GM21529 (cell line): ENCODE measurements around the gene PCDH9.

Source experiments
- ATAC-seq: cut with Tn5 transposase; IDR thresholded peaks from one replicate; pipeline ENCODE4 v1.9.1; 2021; ENCODE audit not compliant: unreplicated experiment

PCDH9 gene

DNA sequence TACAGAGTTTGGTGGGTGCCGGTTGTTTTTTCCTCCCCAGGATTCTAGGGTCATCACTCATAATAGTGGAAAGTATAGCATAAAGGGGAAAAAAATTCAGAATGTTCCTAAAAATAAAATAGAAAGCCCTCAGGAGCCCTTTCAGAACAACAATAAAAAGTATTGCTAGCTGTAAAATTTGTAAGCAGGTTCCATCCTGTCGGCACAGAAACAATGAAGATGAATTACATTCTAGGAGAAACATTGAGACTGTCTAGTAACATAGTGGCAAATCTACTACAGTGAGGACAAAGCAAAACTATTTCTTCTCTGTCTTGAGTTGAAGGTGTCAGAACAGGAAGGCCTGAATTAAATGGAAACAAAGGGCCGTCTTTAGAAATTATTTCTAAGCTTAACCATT is 870.7 kb downstream of the PCDH9 start:
- no peak for ATAC-seq

DNA sequence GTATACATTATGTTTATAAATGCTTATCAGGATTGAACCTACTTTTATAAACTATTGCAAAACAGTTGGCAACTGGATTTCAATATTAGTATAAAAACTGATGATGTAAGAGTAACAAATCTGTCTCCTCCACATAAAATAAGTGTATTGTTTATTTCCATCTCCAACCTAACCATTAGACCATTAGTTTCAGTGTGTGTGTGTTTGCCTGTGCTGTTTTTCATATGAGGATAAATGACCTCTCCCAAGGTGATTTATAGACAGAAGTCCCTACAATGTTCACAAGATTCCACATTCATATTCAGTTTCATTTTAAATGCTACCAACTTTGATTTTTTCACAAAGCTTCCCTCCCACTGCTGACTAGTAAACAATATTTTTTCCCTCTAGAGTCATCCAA is 871.6 kb downstream of the PCDH9 start:
- ATAC-seq = no peak

DNA sequence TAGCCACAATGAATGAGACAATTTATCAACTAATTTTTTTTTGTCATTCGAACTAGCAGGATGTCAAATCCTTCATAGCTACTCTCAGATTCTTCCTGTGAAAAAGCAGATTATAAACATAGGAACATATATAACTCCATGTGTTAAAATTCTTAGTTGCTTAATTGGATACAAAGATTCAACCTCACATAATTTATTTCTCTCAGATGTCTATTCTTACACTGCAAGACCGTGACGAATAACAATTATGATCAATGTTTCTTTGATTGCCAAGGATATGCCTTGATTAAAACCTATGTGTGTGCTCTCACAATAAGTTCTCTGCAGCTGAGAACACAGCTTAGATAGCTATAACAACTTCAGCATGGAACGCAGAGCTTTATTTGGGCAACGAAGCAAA is 872.7 kb downstream of the PCDH9 start:
- no peak for ATAC-seq

DNA sequence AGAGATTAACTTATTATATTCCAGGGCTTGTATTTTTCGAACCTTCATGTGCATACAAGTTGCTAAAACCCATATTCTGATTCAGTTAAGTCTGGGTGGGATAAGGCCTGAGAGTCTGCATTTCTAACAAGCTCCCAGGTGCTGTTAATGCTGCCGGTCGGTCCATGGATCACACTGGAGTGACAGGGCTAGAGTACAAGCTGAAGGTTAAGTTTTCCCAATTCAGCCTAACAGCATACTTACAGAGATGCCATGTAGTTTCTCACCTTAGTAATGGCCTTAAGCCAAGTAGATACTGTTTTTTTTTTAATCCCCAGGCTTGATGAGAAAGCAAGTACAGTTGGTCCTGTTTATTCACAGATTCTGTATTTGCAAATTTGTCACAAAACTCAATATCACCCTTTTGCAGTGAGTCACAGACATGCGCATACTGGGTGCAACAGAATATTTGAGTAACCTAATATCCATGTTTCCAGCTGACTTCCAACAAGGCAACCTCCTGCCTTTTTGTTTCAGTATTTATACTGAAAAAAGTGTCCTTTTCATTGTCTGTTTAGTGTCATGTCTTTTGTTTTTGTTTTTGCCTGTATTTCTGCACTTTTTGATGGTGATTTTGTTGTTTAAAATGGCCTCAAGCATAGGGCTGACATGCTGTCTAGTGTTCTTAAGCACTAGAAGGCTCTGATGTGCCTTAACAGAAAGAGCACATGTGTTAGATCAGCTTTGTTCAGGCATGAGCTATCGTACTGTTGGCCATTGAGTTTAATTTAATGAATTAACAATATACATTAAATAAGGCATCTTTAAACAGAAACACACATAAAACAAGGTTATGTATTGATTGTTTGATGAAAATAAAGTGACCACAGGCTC is 875.0 kb downstream of the PCDH9 start:
- ATAC-seq = no peak

DNA sequence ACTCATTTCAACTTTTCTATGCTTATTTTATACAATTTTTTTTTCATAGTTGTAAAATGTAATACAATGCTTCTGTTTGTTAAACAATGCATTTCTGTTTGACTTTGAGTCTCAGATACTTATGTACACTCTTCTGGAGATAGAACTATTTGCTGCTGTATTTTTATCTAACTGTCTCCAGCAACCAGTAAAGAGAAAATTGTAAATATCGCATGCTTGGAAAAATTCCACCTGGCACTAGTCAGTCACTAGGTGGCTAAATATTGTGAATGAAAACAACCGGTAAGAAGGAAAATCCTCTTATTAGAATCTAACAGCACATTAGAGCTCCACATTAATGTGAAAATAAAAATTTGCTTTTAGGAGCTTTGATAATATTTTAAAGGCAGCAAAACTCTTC is 876.5 kb downstream of the PCDH9 start:
- no peak for ATAC-seq

DNA sequence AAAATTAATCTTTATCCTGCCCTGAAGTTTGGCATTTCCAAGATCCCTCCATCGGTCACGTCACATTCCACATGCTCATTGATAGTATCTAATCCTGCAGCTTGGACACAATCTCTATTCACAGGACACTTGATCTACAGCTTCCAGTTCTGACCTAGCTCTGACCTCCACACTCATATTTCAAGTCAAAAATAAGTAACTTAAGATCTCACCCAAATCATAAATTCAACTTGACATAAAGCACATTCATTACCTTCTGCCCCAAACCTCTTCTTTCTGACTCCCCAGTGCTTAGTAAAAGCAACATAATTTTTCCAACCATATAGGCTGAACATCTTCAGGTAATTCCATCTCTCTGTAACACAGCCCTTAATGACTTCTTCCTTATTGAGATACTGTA is 880.2 kb downstream of the PCDH9 start:
- ATAC-seq = no peak

DNA sequence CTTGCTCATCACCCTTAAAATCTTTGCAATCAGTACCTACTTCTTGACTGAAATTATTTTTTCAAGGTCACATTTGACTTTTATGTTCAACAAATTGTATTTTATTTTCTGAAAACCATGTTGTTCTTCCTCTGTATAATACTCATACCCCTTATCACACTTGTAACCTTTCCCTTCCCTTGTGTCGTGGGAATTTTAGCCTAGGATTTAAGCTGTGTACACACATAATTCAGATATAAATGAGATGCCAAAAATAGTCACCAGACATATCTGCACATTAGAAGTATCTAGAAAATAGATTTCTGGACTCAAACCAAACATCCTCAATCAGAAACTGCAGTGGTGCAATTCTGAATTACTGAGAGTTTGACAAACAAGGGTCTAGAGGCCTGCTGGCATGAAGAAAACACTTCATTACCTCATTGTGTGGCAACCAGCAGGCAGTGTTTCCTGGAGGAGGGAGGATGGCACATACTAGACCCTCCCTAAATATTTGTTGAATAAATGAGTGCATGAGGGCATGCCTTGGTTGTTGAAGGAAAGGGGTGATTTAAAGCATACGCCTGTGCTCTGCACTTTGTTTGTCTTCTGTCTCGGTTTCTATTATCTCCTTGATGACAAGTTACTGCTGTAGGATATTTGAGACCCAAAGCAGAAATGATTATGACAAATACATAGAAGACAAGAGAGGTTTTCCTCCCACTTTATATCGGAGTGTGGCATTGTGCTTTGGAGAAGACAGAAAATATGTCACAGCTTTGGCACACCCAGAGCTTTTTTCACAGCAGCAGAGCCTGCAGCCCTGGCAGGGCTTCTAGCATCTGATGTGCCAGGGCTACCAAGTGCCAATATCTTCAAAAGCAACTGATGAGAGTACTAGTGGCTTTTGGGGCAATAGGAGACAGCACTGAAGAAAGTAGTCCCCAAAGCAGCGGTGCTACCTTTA is 881.1 kb downstream of the PCDH9 start:
- ATAC-seq = no peak

DNA sequence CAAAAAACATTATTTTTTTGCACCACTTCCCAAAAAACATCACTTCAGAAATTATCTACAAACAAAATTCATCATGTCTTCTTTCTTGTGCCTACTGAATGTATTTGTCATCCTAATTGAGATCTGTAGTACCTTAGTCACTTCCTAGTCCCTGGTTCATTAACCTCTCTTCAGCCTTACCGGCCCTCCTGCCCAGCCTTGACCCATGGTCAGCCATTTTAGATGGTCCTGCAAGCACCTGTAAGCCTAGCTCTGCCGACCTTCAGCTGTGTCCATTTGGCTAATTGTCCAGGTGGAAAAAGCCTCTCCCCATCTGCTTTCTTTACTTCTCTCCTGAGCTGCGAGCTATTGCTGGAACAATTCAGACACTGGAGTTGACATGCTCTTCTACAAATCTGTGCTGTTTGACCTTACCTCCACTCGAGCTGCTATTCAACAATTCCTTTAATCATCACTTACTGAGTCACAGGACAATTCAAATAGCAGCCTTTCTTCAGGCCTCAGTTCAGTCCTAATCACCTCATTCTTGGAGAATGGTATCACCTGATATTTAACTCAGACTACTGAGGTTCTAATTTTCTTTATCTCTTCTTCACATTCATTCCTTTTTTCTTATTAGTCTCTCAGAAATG is 882.5 kb downstream of the PCDH9 start:
- ATAC-seq = no peak

DNA sequence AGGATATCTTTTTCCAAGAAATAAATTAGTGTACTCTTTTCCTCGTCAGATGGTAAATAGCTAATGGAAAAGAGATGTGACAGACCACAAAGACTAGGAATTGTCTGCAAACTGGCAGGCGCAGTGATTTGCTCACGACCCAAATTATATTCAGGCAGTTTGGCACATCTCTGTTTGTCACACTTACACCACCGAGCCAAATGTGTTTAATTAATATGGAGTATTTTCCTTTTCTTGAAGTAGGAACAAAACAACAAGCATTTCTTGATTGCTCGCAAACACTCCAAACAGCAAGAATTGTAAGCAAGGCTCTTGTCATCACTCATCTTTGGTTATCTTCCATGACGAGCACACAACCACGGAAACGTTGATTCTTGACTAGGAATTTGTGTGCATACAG is 884.2 kb downstream of the PCDH9 start:
- ATAC-seq = no peak

DNA sequence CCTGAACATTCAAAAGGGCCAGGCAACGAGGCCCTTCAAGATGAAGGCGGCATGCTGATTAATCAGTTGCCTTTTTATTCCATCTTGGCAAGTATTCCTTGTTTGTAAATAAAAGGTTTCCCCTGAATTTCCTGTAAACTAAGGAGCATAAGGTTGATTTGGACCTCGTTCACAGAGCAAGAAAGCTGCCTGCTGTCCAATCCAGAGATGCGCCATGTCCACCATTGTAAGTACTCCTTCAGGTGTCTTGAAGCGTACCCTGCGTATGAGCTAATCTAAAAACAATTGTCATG is 884.7 kb downstream of the PCDH9 start:
- no peak for ATAC-seq

DNA sequence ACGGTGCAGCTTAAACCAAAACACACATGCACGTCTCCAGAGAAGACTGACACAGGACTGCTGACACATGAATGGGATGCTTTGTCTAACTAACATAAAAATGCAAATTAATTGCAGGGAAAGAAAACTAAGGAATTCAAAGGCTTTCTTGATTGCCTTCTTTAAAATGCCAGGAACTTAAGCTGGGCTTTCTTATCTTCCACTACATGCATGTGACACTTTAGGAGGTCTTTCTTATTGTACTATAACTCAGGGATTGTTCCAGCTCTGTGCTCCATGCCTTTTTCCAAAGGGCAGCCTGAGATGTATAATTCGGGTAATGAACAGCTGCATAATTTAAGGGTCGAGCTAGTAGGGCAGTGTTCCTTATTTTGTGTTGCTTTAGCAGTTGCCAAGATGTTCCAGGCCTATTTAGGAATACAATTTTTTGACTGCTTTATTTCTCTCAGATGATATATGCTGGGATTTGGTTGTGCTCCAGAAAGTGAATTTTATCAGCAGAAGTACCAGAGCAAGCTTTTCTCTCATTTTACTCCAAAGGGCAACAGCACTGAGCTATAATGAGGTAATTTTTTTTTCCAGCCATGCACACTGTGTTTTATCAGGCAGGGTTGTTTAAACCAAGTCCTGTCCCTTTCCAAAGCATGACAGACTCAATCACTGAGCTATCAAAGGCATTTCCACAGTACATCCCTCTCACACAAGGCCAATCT is 885.2 kb downstream of the PCDH9 start:
- ATAC-seq = no peak

DNA sequence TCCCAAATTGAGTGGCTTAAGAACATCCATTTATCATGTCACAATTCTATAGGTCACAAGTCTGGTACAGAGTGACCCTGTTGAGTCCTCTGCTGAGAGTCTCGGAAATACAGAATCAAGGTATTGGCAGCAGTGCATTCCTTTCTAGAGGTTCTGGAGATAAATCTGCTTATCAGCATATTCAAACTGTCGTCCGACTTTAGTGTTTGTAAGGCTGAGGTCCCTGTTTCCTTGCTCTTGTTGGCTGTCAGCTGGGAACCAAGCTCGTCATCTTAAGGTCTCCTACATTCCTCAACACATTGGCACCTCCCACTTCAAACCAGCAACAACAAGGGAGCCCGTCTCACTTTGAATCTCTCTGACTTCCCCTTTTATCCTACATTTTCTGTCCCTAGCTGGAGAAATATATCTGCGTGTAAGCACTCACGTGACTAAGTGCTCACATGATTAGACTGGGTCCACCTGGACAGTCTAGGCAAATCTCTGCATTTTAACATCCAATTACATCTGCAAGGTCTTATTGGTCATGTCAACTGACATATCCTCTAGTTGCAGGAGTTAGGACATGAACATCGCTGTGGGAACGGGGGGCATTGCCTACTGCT is 886.8 kb downstream of the PCDH9 start:
- no peak for ATAC-seq

DNA sequence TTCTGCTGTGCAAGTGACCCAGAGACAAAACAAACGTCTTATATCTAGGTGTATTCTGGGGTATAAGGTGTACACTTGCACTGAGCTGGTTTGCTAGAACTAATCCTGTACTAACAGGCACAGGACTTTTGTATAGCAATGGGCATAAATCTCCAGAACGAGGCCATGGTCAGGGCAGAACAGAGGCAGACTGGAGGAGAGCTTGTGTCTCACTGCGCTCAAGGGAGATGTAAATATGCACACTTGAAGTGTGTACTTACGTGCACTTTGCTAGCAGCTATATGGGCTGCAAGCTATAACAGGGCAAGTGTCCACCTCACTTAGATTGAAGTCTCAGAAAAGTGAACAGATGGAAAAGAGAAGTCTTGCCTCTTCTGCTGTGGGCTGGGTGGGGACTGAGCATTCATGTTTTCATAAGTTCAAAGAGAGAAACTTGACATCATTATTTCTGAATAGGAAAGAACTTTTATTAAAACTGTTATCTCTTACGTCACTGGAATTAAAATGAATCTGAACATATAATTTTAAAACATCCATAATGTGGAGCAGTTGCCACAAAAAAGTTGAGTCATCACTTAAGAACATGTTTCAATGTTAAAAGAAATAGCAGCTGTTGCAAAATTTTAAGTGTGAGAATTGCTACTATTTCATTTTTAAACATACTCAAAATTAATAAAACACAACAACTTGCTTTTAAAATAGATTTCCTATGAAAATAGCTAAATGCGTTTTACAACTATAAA is 888.3 kb downstream of the PCDH9 start:
- no peak for ATAC-seq

DNA sequence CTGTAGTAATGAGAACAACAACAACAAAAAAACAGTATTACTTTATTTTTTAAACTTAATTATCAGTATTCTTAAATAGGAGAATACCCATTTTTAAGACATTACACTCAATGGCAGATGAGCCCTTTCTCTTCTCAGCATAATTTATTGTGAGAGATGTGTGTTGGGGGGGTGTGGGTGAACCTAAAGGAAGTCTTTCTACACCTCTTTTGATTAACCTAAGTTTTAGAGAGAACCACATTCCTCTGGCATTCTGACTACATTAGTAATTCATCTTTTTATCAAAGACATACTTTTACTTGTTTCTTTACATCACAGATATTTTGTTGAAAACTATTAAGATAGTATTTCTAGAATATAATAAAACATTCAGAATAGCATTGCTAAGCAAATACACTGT is 890.9 kb downstream of the PCDH9 start:
- ATAC-seq = no peak

DNA sequence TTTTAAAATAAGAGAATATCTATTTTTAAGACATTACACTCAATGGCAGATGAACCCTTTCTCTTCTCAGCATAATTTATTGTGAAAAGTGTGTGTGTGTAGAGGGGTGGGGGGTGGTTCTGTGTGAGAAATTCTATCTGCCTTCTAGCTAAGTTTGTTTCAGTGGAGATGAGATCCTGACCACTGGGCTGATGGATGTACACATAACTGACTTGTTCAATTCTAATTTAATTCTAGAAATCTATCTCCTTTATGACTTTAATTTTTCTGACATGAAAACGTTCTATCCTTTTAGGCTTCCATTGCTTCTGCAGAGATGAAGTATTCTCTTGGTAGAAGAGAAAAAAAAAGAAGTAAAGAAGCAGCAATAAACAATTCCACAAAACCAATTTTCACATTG is 891.6 kb downstream of the PCDH9 start:
- ATAC-seq = no peak

DNA sequence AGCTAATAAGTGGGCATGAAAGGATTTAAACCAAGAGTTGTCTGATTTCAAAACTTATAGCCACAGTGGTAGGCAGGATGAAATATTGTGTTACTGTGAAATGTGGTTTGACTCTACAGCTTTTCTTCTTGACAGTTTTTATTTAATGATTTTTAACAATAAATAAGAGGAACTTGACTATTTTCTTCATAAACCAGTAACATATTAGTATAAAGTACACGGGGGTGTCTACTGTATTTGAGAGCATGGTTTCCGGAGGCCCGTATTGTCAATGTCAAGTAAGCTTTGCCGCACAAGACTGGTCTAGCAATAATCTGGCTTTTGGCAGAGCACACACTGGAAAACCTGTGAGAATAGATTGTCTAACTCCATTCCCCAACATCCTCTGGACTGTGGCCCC is 894.5 kb downstream of the PCDH9 start:
- no peak for ATAC-seq

DNA sequence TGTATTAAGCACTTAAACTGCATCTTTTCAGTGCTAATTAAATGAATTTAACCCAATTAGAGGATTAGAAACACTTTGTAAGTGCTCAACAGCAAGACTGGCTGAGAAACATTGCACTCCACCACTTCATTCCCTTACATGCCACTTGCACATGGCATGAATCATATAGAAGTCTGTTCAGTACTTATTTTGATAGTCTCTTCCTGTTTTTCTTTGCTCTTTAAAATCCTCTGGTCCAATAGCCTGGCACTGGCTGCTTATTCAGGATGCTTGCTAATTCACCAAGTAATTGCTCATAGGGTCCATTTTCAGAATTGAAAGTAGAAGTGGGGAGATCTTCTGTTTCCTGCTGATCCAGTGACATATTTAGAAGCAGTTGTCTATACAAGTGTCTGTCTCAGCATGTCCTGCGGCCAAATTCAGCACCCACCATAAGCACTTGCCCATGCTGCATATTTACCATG is 900.1 kb downstream of the PCDH9 start:
- ATAC-seq = no peak

DNA sequence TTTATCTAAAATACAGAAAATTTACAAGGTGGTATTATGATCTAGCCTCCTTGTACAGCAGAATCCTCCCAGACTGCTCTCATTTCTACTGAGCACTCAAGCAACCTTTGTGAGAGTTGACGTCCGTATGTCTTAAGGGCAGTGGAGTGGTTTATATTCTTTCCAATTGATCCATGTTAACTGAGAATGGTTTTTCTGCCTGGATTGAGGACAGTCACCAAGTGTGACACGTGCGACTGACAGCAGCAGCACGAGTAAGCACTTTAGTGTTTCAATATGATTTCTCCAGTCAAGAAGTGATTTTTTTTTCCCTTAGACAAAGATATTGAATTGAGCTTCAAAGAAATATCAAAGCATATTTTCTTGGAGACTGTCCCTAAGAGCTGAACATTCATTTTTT is 901.7 kb downstream of the PCDH9 start:
- ATAC-seq = no peak

DNA sequence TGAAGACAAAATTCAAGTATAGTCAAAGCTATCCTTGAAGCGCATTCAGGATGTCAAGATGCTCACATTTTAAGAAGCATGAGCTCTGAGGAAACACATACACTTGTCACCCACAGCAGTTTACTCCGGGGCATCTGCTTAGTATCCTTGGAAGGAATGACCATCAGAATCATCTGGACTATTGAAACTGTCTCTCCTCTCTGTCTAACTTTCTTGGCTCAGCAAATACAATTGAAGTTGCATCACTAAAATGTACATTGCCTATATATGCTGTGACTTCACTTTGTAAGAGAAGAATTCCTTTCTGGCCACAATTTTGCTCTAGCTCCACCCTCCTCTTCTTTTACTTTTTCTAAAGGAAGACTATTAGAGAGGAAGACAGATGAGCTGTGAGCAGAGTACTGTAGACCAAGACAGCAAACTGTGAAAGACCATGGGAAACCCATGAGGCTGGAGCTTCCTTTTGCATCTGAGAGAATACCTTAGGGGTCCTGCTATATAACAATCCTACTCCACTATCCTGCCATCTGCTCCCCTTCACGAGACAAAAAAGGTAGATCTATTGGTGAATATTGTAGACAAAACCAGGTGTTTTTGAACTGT is 906.3 kb downstream of the PCDH9 start:
- no peak for ATAC-seq

DNA sequence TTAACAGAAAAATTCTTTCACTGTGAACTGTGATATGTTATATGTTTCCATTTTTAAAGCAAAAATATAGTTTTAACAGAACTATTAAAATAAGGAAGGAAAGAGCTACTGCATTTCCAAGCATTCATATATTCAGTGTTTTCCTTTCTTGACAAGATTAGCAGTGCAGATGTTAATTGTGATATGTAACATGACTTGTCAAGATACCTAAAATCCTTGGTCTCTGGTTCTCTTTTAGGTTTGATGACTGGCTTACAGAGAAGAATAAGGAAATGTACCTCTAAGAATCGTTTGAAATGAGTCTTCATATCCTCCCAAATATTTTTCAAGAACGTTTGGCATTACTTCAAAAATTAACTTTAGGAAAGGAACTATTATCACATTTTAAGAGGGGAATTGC is 907.2 kb downstream of the PCDH9 start:
- ATAC-seq = no peak
